Cardiac muscle cell (in vitro differentiated cells and primary cell): Measurements from ENCODE around the gene USP26. TPM values are rescaled to one million over a fixed set of nuclear protein-coding genes. Genes with fewer than 3 reads are reported as not detected.

Source experiments
- DNase-seq, 2 donors: peaks; one replicate each; pipeline versions ENCODE4 v3.0.0 to v3.0.0-alpha.2; 2010 to 2017; ENCODE audit warnings: low read depth in 1 of 2, low spot score in 1 of 2
- H3K27ac ChIP-seq: fragments of 200-600 bp; sonication (generic); 2 replicates; pipeline ENCODE4 v1.5.1; 2016
- H3K27me3 ChIP-seq: fragments of 200-600 bp; sonication (generic); 2 replicates; pipeline ENCODE4 v1.6.0; 2016; ENCODE audit warnings: control low read depth
- H3K36me3 ChIP-seq: fragments of 200-600 bp; sonication (generic); 2 replicates; pipeline ENCODE4 v1.5.1; 2016; ENCODE audit warnings: control low read depth
- H3K4me1 ChIP-seq: fragments of 200-600 bp; sonication (generic); 2 replicates; pipeline ENCODE4 v1.8.1; 2017; ENCODE audit warnings: low read depth, mild to moderate bottlenecking, mixed run types
- H3K4me3 ChIP-seq: fragments of 200-600 bp; sonication (generic); 2 replicates; pipeline ENCODE4 v1.5.1; 2016; ENCODE audit warnings: mild to moderate bottlenecking
- H3K9me3 ChIP-seq: fragments of 200-600 bp; sonication (generic); 2 replicates; pipeline ENCODE4 v1.5.1; 2017; ENCODE audit warnings: low read depth, mild to moderate bottlenecking, control low read depth
- polyA plus RNA-seq: library from polyadenylated mRNA; unstranded; fragments of >200 nt; fragmentation: Nextera tagmentation; extraction: Ambion mirVana; gene quantifications from 2 replicates; pipeline ENCODE4 v1.2.1, GENCODE V29; 2016
- total RNA-seq: library from RNA; depleted of rRNA; stranded (reverse); fragments of >200 nt; gene quantifications from 2 replicates; pipeline ENCODE4 v1.2.3, GENCODE V29; 2016
- TF ChIP-seq, protein P1 (sequence below): IDR thresholded peaks from 2 replicates; pipeline ENCODE4 v1.5.1; 2012; ENCODE audit warnings: low read depth, mild to moderate bottlenecking, low read length

USP26 gene
- total and polyA plus RNA-seq, 2 experiments from 2014 or later, result not detected

GRCh38 chrX:133068461-133068860 lies 28.4 kb downstream of the USP26 start:
- H3K27ac ChIP-seq, result no peak overlapping the region
- DNase-seq, result no peak

DNA sequence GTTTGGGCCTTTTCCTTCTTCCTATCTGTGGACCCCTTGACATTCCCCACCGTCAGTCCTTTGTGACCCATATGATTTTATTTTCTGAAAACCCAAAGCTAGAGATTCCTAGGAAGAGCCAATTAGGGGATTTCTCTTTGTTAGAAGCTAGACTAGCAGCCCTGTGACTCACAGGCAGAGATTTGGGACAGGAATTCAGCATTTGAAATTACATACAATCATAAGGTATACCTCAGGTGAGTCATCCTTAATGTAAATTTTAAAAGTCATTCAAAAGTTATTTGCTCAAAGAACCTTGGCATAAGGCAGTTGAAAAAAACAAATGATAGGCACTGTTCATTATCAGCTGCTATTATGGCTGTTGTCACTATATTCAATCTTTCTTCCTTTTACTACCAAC lies 40.6 kb downstream of the USP26 start:
- TF ChIP-seq, protein P1, sequence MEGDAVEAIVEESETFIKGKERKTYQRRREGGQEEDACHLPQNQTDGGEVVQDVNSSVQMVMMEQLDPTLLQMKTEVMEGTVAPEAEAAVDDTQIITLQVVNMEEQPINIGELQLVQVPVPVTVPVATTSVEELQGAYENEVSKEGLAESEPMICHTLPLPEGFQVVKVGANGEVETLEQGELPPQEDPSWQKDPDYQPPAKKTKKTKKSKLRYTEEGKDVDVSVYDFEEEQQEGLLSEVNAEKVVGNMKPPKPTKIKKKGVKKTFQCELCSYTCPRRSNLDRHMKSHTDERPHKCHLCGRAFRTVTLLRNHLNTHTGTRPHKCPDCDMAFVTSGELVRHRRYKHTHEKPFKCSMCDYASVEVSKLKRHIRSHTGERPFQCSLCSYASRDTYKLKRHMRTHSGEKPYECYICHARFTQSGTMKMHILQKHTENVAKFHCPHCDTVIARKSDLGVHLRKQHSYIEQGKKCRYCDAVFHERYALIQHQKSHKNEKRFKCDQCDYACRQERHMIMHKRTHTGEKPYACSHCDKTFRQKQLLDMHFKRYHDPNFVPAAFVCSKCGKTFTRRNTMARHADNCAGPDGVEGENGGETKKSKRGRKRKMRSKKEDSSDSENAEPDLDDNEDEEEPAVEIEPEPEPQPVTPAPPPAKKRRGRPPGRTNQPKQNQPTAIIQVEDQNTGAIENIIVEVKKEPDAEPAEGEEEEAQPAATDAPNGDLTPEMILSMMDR, result no peak
- DNase-seq, result no peak
- no peaks in the 10 kb centered on the region for H3K4me1 ChIP-seq
- H3K9me3 ChIP-seq, result no peaks in the 10 kb centered on the region
- no peak overlapping the region for H3K27ac ChIP-seq
- no peaks in the 10 kb centered on the region for H3K36me3 ChIP-seq
- no peaks in the 10 kb centered on the region for H3K27me3 ChIP-seq
- H3K4me3 ChIP-seq, result no peak overlapping the region

More at GRCh38 chrX:133068461-133068860, 28.4 kb downstream of the USP26 start:
- TF ChIP-seq, protein P1, result no peak
- Histone ChIP-seq H3K27me3 (no peaks in the 10 kb centered on the region), H3K9me3 (no peaks in the 10 kb centered on the region), H3K36me3 (no peaks in the 10 kb centered on the region), H3K4me1 (no peaks in the 10 kb centered on the region), H3K4me3 (no peak overlapping the region)

DNA sequence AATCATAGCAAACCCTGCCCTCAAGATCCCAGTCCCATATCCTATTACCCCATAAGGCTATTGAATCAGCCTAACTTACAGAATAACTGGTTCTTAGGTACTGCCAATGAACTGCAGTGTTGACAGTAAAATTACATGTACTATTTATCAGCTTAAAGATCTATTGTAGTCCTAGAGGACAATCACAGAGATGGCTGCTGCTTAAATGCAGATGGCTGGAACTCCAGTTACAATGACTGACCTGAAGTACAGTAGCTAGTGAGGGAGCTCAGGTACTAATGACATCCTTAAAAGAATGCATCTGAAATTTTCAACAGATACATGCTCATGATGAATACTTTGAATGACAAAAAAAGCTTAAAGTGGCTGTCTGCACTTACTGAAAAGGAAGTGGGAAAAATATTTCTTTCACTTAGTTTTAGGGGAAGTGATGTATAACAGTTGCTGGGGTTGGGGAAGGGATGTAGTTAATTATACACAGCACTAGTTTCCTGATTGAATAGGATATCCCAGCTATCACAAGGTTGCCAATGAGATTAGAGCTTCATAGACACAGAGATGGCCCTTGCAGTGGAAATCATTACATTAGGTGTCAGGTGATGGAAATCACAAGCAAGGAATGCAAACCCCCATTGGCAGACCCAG lies 42.0 kb downstream of the USP26 start:
- TF ChIP-seq, protein P1, result no peak
- no peaks in the 10 kb centered on the region for H3K27me3 ChIP-seq
- no peak overlapping the region for H3K4me3 ChIP-seq
- H3K27ac ChIP-seq, result no peak overlapping the region
- no peaks in the 10 kb centered on the region for H3K36me3 ChIP-seq
- H3K9me3 ChIP-seq, result no peaks in the 10 kb centered on the region
- no peaks in the 10 kb centered on the region for H3K4me1 ChIP-seq
- no peak for DNase-seq

DNA sequence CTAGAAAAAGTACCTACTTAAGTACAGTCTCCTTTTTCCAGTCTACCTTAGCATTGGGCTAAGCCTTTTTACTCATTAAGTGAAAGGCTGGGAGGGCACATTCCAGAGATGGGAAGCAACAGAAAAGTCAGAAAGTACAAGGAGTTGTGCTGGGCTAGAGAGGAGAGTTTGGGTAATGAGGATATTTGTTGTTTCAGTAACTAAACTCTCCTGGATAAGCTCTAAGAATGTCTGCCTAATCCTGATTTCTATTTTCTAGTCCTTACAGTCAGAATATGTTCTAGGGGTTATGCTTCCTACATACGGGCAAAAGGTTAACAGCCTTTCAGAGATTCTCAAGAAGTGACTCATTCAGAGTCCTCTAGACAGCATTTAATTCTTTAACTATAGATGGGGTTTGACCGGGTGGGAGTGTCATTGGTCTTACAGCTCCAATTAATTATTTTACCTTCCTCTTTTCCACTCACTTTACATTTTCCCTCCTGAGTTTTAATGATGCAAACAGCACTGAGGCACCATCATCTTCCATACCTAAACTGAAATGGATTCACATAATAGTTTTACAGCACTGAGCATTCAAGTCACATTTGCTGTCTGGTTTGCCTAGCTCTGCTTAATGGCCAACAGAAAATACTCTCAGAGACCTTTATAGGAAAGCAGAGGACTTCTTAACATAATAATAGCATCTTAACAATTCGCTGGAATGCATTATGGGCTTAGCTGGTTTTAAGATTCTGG lies 42.9 kb downstream of the USP26 start:
- TF ChIP-seq, protein P1, result no peak
- Histone ChIP-seq H3K36me3 (no peaks in the 10 kb centered on the region), H3K4me1 (no peaks in the 10 kb centered on the region), H3K27me3 (no peaks in the 10 kb centered on the region), H3K9me3 (no peaks in the 10 kb centered on the region), H3K4me3 (no peak overlapping the region), H3K27ac (no peak overlapping the region)
- no peak for DNase-seq

DNA sequence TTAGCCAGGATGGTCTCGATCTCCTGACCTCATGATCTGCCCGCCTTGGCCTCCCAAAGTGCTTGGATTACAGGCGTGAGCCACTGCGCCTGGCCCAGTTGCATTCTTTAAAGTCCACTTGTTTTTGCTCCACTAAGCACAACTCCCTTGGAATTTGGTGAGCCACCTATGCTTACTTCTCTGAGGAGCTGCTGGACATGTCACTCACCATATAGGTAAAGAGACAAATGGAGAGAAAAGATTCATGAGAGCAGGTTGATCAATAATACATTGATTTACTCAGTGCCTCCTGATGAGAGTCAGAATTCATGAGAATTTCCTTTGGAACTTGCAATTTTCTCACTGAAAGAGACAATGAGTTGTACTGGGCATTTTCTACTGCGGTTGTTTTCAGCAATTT lies 48.2 kb downstream of the USP26 start:
- no peaks in the 10 kb centered on the region for H3K9me3 ChIP-seq
- no peak overlapping the region for H3K27ac ChIP-seq
- H3K4me3 ChIP-seq, result no peak overlapping the region
- TF ChIP-seq, protein P1, result no peak
- H3K27me3 ChIP-seq, result no peaks in the 10 kb centered on the region
- DNase-seq, result no peak
- H3K36me3 ChIP-seq, result no peaks in the 10 kb centered on the region
- H3K4me1 ChIP-seq, result no peaks in the 10 kb centered on the region
